ENCODE measurements around the gene SLC2A13.

DNA sequence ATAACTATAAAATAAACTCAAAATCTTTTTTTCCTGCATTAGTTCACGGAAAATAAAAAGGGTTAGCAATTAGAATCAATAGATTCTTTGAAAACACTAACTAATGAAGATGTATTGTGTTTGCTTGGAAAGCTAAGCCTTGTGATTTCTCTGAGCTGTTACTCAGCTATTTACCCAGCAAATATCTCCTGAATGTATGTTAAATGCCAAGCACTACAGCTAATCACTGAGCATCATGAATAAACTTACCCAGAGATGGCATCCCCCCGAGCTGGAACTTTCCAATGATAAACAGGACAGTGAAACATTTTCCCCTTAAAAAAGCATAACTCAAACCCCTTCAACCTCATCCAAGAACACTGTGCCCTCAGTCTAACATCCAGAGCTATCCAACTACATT lies 71.2 kb downstream of the SLC2A13 start:
- TF ChIP-seq CEBPB (IDR thresholded peaks at IDR 0.05) (no peak), REST (IDR thresholded peaks at IDR 0.05; ENCODE audit: low read depth) (no peak), RAD21 (IDR thresholded peaks at IDR 0.05; ENCODE audit: low read depth) (no peak)
